A204.1 (cell line): ENCODE data around the gene FKRP.
"Not testable (repeated sequence)": the region's sequence is repeated elsewhere in the genome, so short reads cannot be mapped to it uniquely, and the experiment has no call there.

Source experiments
- FAIRE-seq: peaks from 2 replicates; lab custom pipeline; 2012; peaks lifted over from hg19 to GRCh38; lab: Jason Lieb, UNC

The FKRP gene

DNA sequence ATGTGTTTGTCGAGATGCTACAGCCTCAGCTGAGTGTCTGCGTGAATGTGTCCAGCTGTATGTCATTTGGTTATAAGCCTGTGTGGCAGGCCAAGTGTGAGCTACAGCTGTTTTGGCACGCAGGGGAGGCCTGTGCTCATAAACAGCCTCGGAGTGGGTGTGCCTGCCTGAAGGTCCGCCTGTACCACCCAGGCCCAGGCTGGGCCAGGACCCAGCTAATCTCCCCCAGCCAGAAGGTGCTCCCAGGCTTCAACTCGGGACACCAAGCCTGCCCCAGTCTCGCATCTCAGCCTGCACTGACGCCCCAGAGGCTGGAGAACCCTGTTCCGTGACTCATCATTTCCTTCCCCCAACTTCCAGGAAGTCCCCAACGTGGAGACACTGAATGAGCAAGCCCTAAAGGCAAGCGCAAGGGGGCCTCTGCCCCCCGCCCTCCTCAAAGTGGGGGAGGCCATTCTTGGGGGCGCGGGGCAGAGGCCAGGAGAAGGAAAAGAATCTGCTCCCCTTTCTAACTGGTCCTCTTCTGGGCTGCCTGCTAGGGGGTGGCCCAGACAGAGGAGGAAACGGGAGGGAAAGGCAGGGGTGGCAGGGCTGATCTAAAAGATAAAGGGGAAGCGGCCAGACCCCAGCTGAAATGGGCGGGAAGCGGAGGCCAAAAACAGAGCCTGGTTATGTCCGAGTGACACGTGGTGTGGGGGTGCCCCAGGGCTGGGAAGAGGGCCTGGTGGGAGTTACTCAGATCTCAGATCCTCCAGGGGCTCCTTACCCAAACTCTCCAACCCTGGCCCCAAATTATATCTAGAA lies 40.6 kb downstream of the FKRP start:
- no peak for FAIRE-seq

DNA sequence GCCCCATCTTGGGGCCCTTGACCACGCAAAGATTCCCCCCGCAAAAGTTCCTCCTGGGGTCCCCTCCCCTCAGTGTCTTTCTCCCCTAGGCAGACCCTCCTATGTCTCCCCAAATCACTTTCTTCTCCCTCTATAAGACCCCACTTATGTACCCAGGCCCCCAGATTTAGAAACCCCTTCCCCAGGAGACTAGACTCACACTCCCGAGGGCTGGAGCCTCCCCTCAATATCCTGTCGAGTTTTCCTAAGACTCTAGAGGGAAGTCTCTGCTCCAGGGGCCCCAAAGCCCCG lies 41.1 kb downstream of the FKRP start:
- no peak for FAIRE-seq

DNA sequence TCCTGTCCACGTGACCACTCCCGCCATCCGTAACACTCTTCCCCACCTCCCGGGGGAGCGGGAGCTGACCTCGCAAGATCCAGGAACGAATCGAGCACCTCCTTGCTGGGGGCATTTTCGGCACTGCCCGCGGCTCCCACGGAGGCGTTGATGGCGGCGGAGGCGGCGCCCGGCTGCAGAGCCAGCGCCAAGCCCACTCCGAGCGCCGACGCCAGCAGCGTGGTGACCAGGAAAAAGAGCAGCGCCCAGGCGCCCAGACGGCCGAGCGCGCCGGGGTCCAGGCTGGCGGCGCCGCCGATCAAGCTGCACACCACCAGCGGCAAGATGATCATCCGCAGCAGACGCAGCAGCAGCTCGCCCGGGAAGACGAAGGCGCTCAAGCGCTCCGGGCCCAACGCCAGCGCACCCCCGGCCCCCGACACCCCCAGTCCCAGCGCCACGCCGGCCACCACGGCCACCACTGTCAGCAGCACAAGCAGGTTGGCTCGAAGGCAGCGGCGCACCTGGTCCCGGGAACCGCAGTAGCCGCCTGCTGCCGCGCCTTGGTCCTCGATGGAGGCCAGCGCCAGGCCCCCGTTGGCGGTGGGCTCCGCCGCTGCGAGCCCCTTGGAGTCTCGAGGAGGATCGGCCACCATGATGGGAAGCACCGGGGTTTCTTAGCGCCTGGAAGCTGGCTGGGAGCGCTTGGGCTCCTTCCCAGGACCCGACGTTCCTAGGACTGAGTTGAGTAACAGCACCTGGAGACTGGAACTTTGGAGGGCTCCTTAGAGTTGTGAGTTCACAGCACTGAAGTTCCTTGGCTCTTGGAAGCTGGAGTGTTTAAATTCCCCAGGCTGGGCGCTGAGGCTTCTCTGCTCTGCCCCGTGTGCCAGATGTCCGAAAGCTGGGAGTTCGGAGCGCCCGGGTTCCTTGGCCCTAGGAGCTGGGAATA lies 41.7 kb downstream of the FKRP start:
- no peak for FAIRE-seq

DNA sequence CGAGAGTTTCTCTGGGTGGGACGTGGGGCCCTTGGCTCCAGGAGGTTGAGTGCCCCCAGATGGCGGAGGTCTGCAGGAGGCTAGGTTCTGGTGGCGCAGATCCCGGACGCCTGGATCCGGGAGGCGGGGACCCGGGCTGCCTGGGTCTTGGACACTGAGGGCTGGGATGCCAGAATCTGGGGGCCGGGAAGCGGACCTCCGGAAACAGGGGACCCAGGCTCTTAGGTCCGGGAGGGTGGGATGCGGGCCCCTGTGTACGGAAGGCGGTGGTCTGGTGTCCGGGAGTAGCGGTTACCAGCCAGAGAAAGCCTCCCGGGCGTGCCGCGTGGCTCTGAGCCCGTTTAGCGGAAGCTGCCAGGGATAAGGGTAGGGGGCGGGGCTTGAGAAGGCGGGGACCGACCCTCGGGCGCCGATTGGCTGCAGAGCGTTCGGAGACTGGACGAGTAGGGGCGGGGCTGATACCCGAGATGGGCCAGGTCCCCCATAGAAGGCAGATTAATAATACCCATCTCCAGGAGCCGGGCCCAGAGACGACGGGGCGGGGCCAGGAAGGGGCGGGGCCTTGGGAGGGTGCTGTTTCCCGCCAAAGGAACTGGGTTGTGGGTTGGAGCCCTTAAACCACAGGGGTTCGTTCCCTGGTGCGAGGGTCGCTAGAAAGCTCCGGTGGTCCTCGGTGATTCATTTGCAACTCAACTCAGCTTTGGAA lies 42.6 kb downstream of the FKRP start, which contains the start of gene SLC1A5:
Gene SLC1A5 (minus strand): TSS at position 333 of the 706 bp plus-strand sequence. CDS start 629 bp downstream, outside the sequence.
- FAIRE-seq = peak; percentile 49

DNA sequence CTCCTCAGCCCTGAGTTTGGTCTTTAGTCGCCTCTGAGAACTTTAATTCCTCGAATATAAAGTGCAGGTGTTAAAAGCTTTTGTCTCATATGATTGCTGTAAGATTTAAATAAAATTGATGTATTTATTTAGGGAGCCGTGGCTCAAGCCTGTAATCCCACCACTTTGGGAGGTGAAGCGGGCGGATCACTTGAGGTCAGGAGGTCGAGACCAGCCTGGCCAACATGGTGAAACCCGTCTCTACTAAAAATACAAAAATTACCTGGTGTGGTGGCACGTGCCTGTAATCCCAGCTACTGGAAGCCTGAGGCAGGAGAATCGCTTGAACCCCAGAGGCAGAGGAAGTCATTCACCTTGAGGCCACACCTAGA lies 43.1 kb downstream of the FKRP start:
- no peak for FAIRE-seq

DNA sequence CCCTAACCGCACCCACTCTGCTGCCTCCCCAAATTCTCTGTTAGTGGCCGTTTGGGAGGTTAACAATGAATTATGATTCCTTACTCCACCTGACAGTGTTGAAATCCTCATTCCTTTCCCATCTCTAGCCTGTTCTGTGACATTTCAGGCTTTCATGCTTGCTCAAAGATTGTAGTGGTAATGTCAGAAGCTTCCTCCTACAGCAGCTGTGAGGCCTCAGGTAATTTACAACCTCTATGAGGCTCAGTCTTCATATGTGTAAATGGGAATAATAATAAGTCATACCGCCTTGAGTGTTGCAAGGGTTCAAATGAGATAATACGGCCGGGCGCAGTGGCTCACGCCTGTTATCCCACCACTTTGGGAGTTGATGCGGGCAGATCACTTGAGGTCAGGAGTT lies 43.5 kb downstream of the FKRP start:
- FAIRE-seq = no peak

DNA sequence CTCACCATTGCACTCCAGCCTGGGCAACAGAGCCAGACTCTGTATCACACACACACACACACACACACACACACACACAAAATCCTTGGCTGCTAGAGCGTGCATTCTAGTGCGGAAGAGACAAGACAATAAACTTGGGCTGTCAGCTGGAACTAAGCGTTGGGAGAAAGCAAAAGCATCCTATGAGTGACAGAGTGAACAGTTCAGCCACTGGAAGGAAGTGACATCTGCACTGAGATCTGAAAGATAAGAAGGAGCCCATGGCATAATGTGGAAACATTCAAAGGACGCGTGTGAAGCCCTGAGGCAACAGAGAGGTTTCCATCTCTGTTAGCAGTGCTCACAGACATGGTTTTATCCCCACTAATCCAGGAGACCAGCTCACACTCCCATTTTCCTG lies 46.1 kb downstream of the FKRP start:
- FAIRE-seq = no peak

DNA sequence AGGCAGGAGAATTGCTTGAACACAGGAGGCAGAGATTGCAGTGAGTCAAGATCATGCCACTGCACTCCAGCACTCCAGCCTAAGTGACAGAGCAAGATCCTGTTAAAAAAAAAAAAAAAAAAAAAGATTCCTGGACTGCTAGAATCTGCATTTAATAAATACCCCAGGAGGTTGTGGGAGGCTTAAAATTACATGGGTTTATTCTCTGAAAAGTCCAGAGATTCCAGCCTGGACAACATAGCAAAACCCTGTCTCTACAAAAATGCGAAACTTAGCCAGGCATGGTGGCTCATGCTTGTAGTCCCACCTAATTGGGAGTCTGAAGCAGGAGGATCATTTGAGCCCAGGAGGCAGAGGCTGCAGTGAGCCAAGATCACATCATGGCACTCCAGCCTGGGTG lies 52.0 kb downstream of the FKRP start:
- no peak for FAIRE-seq

DNA sequence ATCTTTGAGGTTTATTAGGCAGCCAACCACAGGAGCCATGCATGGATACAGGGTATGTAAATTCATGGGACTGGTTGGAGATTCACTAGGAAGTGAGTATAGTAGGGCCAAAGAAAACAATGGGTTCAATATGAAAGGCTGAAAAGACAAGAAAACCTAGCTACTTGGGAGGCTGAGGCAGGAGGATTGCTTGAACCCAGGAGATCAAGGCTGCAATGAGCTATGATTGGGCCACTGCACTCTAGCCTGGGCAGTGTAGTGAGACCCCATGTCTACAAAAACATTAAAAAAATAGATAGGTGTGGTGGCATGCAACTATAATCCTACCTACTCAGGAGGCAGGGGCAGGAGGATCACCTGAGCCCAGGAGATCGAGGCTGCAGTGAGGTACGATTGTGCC lies 52.9 kb downstream of the FKRP start:
- no peak for FAIRE-seq

DNA sequence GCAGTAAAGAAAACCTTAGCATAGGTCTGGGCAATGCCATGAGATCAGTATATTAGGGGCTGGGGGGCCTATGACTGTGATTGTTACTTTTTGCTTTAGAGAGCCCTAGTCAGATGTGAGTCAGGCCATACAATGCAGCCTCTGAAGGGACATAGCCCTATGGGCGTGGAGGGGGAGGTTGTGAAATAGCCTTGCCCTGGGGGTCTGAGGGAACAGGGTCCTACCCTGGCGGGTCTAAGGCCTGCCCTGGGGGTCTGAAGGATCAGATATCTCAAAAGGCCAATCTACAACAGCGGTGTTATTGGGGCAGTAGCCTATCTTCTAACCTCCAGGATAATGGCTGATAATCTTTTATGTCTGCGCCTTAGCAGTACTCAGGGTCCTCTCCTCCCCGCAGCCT lies 56.3 kb downstream of the FKRP start:
- FAIRE-seq = no peak

DNA sequence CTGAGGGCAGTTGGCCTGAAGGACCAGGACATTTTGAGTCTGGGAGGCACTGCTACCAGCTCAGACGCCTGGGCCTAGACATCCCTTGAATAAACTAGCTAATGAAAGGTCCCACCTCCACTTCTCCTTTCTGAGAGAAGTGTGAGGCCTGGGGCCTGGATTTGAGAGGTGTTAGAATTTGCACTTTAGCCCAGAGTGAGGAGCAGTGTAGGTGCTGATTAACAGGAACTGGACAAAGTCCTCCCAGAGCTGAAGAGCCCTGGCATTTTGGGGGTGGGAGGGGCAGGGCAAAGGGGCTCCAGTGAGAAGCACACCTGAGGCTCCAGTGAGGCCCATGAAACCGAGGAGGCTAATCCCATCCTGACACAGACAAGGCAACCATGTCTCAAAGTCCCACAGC lies 57.7 kb downstream of the FKRP start:
- no peak for FAIRE-seq

DNA sequence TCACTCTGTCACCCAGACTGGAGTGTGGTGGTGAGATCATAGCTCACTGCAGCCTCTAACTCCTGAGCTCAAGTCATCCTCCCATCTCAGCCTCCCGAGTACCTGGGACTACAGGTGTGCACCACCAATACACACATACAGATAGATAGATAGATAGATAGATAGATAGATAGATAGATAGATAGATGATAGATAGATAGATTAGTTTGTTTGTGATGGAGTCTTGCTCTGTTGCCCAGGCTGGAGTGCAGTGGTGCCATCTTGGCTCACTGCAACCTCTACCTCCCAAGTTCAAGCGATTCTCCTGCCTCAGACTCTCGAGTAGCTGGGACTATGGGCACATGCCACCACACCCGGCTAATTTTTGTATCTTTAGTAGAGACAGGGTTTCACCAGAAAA lies 58.6 kb downstream of the FKRP start:
- not testable (repeated sequence) for FAIRE-seq

DNA sequence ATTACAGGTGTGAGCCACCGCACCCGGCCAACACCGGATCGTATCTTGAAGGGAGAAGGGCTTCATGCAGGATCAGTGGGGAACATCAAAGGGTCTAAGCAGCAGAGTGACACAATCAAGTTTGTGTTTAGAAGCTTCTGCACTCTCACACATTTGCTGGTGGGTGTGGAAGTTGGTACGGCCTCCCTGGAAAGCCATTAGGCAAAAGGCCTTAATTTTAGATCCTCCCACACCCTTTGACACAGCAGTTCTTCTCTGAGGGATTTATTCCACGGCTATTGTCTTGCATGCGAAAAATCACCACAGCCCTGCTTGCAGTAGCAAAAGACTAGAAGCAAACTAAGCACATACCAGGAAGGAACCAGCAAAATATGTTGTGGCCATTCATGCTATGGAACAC lies 60.8 kb downstream of the FKRP start:
- no peak for FAIRE-seq
